Measurements from ENCODE around the gene GPR62. TPM values are rescaled to one million over a fixed set of nuclear protein-coding genes. Genes with fewer than 3 reads are reported as not detected.
A peak's percentile ranks its signal among the peaks of the same experiment; 100 is the strongest.

GPR62 gene
- total and polyA plus RNA-seq, 2 donors from 2014 or later = 0.09 to 0.41 TPM

GRCh38 chr3:51982352-51982837, 27.2 kb downstream of the GPR62 start:
- DNase-seq (peak in 4 of 5 donors; percentile 65 to 83 (median 72)), FAIRE-seq (no peak)
- Histone ChIP-seq H3K36me3 (ENCODE audit: control insufficient read depth in 2 of 3, insufficient read depth in 3 of 3, low read length in 3 of 3) (peaks cover 0 to 4% (median 3%) of the 10 kb centered on the region in 3 donors), H3K9me3 (ENCODE audit: control insufficient read depth in 2 of 3, insufficient read depth in 1 of 3, low read length in 3 of 3) (no peaks in the 10 kb centered on the region), H3K27ac (ENCODE audit: low read depth in 2 of 2, low read length in 2 of 2) (peak overlapping the region; percentile 89 to 97), H3K9ac (ENCODE audit: low read length in 3 of 3) (peak overlapping the region; percentile 30 to 74 (median 52)), H3K27me3 (ENCODE audit: control insufficient read depth, insufficient read depth, low read length) (no peaks in the 10 kb centered on the region), H3K4me1 (ENCODE audit: control insufficient read depth in 2 of 3, insufficient read depth in 2 of 3, low read depth in 1 of 3, low read length in 3 of 3) (peaks cover 2 to 28% (median 4%) of the 10 kb centered on the region in 3 donors), H3K4me3 (ENCODE audit: low read length in 3 of 3) (peak overlapping the region; percentile 57 to 87 (median 82))
- TF ChIP-seq CTCF (IDR thresholded peaks at IDR 0.05; ENCODE audit: borderline replicate concordance, extremely low read depth, insufficient read depth) = peak; percentile 44
- intact Hi-C loops (cut with DNase I) = no loop called here

- Histone ChIP-seq H3K4me3 (ENCODE audit: low read length in 3 of 3) (peak within 1 kb of the TSS; percentile 57 to 87 (median 82)), H3K27me3 (ENCODE audit: control insufficient read depth, insufficient read depth, low read length) (no peaks in the 10 kb centered on the region), H3K9ac (ENCODE audit: low read length in 3 of 3) (peak within 1 kb of the TSS; percentile 30 to 89 (median 74)), H3K9me3 (ENCODE audit: control insufficient read depth in 2 of 3, insufficient read depth in 1 of 3, low read length in 3 of 3) (no peaks in the 10 kb centered on the region), H3K36me3 (ENCODE audit: control insufficient read depth in 2 of 3, insufficient read depth in 3 of 3, low read length in 3 of 3) (peaks cover 0 to 4% (median 3%) of the 10 kb centered on the region in 3 donors), H3K4me1 (ENCODE audit: control insufficient read depth in 2 of 3, insufficient read depth in 2 of 3, low read depth in 1 of 3, low read length in 3 of 3) (peaks cover 2 to 28% (median 4%) of the 10 kb centered on the region in 3 donors), H3K27ac (ENCODE audit: low read depth in 2 of 2, low read length in 2 of 2) (peak within 1 kb of the TSS; percentile 89 to 97)
- DNase-seq = peak; percentile 86 to 97 (median 92)
- intact Hi-C loops (cut with DNase I) = no loop called here
- FAIRE-seq = no peak
- TF ChIP-seq CTCF (IDR thresholded peaks at IDR 0.05; ENCODE audit: borderline replicate concordance, extremely low read depth, insufficient read depth) = no peak
These were observed 27.8 kb downstream of the GPR62 start, which contains the start of gene ACY1 for GRCh38 chr3:51982838-51983577. ACY1 (plus strand) TSS chr3:51983535; CDS start chr3:51984065, 530 bp downstream.

GRCh38 chr3:51983578-51984268, 28.5 kb downstream of the GPR62 start:
- DNase-seq (no peak), FAIRE-seq (no peak)
- Histone ChIP-seq H3K27me3 (ENCODE audit: control insufficient read depth, insufficient read depth, low read length) (no peaks in the 10 kb centered on the region), H3K36me3 (ENCODE audit: control insufficient read depth in 2 of 3, insufficient read depth in 3 of 3, low read length in 3 of 3) (peaks cover 0 to 7% (median 3%) of the 10 kb centered on the region in 3 donors), H3K9me3 (ENCODE audit: control insufficient read depth in 2 of 3, insufficient read depth in 1 of 3, low read length in 3 of 3) (no peaks in the 10 kb centered on the region), H3K4me1 (ENCODE audit: control insufficient read depth in 2 of 3, insufficient read depth in 2 of 3, low read depth in 1 of 3, low read length in 3 of 3) (peaks cover 2 to 30% (median 4%) of the 10 kb centered on the region in 3 donors), H3K27ac (ENCODE audit: low read depth in 2 of 2, low read length in 2 of 2) (peak overlapping the region; percentile 89 to 97), H3K4me3 (ENCODE audit: low read length in 3 of 3) (peak overlapping the region; percentile 46 to 82 (median 77)), H3K9ac (ENCODE audit: low read length in 3 of 3) (peak overlapping the region in 2 of 3 donors; percentile 74 to 89)
- intact Hi-C loops (cut with DNase I) = no loop called here
- TF ChIP-seq CTCF (IDR thresholded peaks at IDR 0.05; ENCODE audit: borderline replicate concordance, extremely low read depth, insufficient read depth) = no peak
